Measurements from ENCODE around the gene MED1. TPM values are rescaled to one million over a fixed set of nuclear protein-coding genes. Genes with fewer than 3 reads are reported as not detected.

MED1 gene
- total and polyA plus RNA-seq, 9 of the 15 experiments (the other 6 are each of a cell fraction or from before 2014, with no cell fraction given): 14.0 to 59.8 (median 46.7) TPM

GRCh38 chr17:39461113-39461925 is 10.3 kb upstream of the MED1 start, which contains the start of gene CDK12 (continued):
- no peak for TF ChIP-seq ZNF696 (CRISPR knock-in tag; conservative IDR thresholded peaks at IDR 0.05)
- TF ChIP-seq MCM7 (IDR thresholded peaks at IDR 0.05): no peak
- TF ChIP-seq TSHZ1 (CRISPR knock-in tag; IDR thresholded peaks at IDR 0.05): no peak
- TF ChIP-seq SMARCC2 (IDR thresholded peaks at IDR 0.05; ENCODE audit: low read depth): no peak; the same call in 1 of the 2 replicates
- no peak for TF ChIP-seq ZBTB8A (IDR thresholded peaks at IDR 0.05; ENCODE audit: partially characterized antibody)
- 0 out of 4 replicates have a peak, but pooled peaks of 1 of the 2 experiments have one; percentile 24 for TF ChIP-seq TBL1XR1 (IDR thresholded peaks at IDR 0.05; ENCODE audit: low read length in 2 of 2)
- no peak for TF ChIP-seq CBFA2T2 (conservative IDR thresholded peaks at IDR 0.05)
- no peak for TF ChIP-seq ZNF239 (CRISPR knock-in tag; IDR thresholded peaks at IDR 0.05)
- no peak for TF ChIP-seq SNAPC5 (CRISPR knock-in tag; IDR thresholded peaks at IDR 0.05)
- no peak for TF ChIP-seq MAFG (tag; conservative IDR thresholded peaks at IDR 0.05)
- no peak for TF ChIP-seq NR3C1 (CRISPR knock-in tag; IDR thresholded peaks at IDR 0.05)
- no peak for TF ChIP-seq POLR3A (IDR thresholded peaks at IDR 0.05; ENCODE audit: borderline replicate concordance, extremely low read depth, insufficient read depth, insufficient read length)
- no peak; the same call in 1 of the 2 replicates for TF ChIP-seq ZNF589 (CRISPR knock-in tag; IDR thresholded peaks at IDR 0.05; ENCODE audit: low read depth)
- peak; percentile 95 for TF ChIP-seq HBP1 (CRISPR knock-in tag; IDR thresholded peaks at IDR 0.05)
- TF ChIP-seq HMGN3 (IDR thresholded peaks at IDR 0.05; ENCODE audit: borderline replicate concordance, extremely low read depth, insufficient read length, low read depth, low read length): no peak
- TF ChIP-seq CREB3L1 (IDR thresholded peaks at IDR 0.05; ENCODE audit: borderline replicate concordance, low read depth): peak; percentile 100
- TF ChIP-seq ESRRA (IDR thresholded peaks at IDR 0.05; ENCODE audit: borderline replicate concordance, low read depth): peak; percentile 40; the same call in 1 of the 2 replicates
- peak; percentile 45; the same call in 1 of the 2 replicates for TF ChIP-seq HCFC1 (IDR thresholded peaks at IDR 0.05; ENCODE audit: low read depth, low read length)
- peak; percentile 32; the same call in 1 of the 2 replicates for TF ChIP-seq SMAD4 (CRISPR knock-in tag; conservative IDR thresholded peaks at IDR 0.05)
- peak; percentile 4 for TF ChIP-seq TRIM28 (IDR thresholded peaks at IDR 0.05)
- TF ChIP-seq NR4A1 (CRISPR knock-in tag; IDR thresholded peaks at IDR 0.05): peak; percentile 83; the same call in 1 of the 2 replicates
- no peak; the same call in 1 of the 2 replicates for TF ChIP-seq NR4A1 (tag; IDR thresholded peaks at IDR 0.05)

Measured in K562 (cell line).